IPS DF 19.7 (cell line): ENCODE data around the gene PAQR8.

Experiments used
- DNase-seq: peaks from one replicate; pipeline ENCODE4 v3.0.0-alpha.2; 2013; ENCODE audit warnings: low read depth, low spot score

The PAQR8 gene, protein sequence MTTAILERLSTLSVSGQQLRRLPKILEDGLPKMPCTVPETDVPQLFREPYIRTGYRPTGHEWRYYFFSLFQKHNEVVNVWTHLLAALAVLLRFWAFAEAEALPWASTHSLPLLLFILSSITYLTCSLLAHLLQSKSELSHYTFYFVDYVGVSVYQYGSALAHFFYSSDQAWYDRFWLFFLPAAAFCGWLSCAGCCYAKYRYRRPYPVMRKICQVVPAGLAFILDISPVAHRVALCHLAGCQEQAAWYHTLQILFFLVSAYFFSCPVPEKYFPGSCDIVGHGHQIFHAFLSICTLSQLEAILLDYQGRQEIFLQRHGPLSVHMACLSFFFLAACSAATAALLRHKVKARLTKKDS

DNA sequence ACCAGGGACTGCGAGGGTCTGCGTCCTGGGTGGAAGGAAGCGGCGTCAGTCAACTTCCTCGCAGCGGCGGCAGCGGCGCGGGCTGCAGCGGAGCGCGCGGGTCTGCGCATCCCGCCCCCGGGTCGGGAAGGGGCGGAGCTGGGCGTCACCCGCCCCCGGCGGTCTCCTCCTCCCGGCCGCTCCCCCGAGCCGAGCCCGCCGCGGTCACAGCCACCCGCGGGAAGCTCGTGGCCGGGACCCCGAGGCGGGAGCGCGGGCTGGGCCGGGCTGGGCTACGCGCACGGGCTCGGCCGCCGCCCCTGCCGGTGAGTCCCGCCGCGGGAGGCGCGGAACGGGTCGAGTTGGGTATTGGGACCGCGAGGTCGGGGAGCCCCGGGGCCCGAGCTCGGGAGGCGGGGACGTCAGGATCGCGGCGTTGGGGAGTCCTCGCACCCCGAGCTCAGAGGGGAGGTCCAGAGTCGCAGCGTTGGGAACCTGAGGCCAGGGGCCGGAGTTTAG is at the start of gene PAQR8:
PAQR8 (plus strand) TSS at position 207 of the 498 bp plus-strand sequence. CDS start 41,063 bp downstream, outside the sequence.
- no peak for DNase-seq

DNA sequence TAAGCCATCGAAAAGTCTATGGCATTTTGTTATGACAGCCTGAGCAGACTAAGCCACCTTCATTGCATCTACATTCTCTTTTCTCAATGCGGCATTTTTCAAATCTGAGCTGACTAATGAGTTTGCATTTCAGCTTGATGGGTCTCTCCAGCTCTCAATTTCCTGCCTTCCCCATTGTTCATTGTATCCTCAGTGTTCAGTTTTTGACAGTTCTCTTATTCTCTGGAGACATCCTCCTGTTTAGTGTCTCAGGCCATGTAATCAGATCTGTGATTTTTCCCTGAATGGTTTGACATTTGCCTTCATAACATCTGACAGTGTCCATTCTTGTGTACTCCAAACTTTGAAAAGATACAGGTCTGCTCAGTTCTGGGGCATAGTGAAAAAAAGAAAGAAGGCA is 49.5 kb upstream of the PAQR8 start:
- no peak for DNase-seq

DNA sequence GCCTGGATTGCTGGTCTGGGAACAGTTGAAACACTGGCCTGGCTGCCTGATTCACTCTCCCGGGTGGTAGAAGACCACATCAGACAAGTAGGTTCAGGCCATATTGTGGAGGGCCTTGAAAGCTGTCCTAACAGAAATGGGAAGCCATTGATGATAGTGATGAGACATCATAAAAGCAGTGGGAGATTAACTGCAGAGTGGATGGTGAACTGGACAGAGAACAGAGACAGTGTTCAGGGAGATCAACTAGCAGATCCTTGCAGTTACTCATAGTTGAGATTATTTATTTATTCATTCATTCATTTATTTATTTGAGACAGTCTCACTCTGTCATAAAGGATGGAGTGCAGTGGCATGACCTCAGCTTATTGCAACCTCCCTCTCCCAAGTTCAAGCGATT is 47.2 kb upstream of the PAQR8 start:
- DNase-seq: no peak

DNA sequence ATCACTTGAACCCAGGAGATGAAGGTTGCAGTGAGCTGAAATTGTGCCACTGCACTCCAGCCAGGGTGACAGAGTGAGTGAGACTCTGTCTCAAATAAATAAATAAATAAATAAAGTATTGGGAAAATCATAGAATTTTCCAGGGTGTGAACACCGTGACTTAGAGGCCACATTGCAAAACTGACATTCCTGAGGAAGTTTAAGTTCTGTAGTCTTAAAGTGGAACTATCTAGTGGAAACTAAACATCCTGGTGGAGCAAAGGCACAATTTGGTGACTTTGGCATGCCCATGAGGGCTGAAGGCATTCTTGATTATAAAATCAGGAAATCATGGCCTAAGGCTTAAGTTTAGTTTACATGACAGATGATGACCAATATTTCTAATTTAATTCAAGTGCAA is 44.7 kb upstream of the PAQR8 start:
- no peak for DNase-seq

DNA sequence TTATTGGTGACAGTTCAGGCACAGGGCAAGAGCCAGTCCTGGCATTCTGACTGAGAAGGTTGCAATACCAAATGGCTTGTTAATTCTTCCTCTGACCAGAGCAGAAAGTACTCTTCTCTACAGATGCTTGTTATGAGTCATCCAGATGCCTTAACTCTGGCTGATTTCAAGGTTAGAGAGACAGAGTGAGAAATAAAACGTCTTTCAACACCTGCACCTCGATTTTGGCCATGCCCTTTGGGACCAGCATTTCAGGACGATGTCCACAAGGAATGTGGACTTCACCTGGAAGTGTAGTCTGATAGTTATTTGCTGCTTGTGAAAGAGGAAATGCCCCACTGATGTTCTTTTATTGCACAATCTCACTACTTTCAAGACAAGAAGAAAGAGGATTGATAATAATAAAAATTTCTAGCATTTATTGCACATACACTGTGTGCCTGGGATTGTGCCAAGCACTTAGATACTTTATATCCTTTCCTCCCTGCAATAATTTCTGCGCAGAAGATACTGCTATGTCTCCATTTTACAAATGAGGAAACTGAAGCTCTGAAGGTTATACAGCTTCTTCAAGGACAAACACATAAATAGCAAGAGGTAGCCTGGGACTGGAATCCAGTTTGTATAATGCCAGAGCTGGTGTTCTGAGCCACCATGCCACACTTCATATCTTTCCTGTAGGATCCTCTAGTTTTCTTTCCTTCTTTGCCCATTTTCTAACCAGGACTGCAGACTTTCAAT is 43.9 kb upstream of the PAQR8 start:
- no peak for DNase-seq

DNA sequence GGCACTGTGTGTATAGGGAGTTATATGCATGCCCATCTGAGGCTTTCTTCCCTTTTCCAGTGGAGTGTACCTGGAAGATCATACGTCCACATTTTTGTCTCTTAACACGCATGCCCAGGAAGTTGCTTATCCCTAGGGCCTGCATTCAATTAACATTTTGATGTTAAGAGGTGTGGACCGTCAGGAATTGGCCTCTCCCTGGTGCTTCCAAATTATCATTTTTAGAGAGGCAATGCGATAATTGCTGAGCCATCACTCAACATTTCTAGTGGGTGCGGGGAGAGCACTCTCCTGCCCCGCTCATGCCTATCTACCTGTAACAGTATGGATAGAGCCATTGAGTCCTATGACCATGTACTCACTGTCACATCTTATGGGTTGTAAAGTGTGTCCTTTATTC is 37.8 kb upstream of the PAQR8 start:
- DNase-seq: no peak

DNA sequence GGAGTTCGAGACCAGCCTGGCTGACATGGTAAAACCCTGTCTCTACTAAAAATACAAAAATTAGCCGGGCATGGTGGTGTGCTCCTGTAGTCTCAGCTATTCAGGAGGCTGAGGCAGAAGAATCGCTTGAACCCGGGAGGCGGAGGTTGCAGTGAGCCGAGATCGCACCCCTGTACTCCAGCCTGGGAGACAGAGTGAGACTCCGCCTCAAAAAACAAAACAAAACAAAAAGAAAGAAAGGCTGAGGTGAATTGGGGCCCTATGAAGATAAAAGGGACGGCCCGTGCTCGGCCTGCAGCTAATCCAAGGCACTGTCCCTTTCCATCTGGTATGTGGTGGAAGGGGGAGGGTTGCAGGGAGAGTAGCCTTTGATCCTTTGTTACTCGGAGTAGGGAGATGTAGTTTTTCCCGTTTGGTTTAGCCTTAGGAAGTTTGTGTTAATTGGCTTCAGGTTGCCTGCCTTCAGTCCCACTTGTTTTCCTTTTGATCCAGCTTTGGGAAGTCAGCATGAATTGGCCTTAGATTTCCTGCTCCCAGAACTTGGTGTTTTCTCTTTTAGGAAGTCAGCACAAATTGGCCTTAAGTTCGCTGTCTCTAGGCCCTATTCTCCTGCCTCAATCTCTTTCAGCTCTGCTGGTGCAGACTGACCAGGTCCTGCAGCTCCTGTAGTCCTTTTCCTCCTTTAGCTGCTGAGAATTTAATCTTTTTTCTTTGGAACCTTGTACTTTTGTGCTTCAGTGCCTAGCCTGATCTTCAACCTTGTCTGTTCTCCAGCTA is 36.1 kb upstream of the PAQR8 start:
- DNase-seq: peak; percentile 90

DNA sequence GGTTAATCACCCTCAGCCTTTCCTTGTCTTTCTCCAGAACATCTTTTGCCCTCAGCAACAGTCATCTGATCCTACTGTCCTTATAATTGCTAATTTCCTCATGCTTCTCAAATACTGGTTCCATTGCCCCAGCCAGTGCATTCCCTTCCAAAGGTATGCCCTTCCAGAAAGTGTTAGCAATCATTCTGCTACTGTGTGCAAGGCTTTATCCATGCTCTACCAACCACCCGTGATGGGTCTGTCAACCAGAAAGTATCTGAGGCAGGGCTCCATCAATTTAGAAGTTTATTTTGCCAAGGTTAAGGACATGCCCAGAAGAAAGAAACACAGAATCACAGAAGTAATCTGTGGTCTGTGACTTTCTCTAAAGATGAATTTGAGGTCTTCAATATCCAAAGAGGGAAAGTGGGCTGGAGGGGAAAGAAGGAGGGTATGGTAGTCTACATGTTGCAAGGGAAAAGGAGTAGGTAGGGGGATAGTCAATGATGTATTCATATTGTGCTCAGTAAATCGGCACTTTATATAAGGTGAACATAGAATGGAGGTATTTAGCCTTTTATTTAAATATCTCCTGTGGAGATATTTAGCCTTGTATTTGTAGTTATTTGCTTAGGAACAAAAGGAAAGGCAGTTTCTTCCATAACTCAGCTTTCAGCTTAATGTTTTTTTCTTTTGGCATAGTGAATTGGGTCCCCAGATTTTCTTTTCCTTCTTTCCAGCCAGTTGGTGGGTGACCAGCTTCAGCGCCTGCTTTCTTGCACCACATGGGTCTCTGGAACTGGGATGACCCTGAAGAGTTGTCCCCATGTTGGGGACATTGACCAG is 35.2 kb upstream of the PAQR8 start:
- DNase-seq: no peak

DNA sequence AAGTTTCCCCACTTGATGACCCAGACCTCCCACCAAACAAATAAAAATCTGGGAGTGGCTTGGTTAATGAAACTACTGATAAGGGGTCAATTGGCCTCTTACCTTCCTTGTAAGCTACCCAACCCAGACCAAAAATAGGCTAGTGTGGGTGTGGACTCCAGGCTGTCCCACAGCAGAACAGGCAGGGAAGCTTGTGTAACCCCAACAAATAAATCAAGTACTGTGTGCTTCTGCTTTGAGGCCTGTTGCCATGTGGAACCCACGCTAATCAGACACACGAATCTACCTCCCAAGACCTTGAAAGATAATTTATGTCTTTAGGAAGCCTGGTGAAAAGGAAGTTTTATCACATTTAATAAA is 33.7 kb upstream of the PAQR8 start:
- DNase-seq: no peak

DNA sequence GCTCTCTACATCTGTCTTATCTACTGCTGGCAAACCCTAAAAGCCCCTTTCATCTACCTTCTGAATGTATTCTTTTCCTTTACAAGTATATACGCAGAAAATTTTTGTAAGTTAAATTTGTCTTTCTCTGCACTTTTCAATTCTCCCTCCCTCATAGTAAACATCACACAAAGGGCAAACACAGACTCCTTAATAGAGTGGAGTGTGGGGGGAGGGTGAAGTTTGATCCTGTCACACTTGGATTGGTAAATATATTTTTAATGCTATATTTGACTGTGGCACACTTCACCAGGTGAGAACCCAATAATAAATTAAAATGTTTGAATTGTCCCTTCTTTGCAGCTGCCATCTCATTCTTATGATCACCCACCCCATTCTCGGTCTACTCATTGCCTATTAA is 33.2 kb upstream of the PAQR8 start:
- no peak for DNase-seq

DNA sequence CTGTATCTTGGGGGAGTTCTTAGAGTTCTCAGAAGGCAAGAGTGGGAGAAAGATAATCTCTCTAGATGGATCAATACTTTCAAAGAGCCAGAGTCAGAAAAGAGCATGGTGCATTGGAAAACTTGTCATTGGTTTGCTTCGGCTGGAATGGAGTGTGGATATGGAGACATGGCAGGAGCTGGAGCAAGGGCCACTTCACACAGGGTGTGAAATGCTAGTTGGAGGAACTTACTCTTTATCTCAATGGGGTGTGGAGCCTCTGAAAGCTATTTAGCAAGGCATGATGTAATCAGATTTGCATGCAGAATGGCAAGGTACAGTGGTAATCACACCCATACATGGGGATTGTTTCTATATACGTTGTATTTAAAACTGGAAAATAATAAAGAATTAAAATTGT is 31.5 kb upstream of the PAQR8 start:
- no peak for DNase-seq

DNA sequence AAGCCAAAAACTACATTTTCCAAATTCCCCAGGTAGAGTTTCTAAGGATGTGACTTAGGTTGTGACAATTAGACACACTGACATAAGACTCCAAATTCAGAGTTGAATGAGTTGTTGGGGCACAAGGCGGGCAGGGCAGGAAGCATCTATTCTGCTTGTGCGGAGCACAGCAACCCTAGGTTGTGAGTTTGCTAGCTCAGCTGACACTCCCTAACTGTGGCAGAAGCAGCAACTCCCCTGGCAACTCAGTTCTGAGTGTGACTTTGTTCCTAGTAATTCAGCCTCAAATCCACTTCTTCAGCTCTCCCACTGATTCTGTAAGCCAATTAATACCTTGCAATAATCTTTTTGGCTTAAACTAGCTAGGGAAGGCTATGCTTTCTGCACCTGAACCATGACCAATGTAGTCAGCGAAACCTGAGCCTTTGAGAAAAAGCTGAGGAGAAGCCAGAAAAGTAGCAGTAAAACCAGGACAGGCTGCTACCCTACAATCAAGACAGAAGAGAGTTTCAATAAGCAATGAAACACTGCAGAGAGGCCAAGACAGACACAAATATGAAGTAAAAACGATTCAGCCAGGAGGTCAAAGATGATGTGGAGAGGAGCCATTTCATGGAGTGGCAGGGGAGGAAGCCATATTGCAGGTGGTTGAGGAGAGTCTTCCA is 30.0 kb upstream of the PAQR8 start:
- no peak for DNase-seq

DNA sequence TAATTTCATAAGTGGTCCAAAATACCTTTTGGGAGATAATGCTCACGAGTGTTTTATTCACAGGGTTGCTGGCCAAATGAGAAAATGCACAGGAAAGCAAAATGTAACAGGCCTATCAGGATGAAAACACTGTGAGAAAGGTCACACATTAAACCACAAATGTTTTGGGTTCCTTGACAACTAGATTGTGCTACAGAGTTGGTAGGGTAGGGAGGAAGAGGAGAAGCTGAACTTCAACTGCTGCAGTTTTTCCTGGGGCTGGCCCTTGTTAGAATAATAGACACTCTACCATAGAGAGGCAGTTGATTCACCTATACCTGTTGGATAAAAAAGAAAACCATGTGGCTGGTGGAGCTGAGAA is 28.1 kb upstream of the PAQR8 start:
- no peak for DNase-seq

DNA sequence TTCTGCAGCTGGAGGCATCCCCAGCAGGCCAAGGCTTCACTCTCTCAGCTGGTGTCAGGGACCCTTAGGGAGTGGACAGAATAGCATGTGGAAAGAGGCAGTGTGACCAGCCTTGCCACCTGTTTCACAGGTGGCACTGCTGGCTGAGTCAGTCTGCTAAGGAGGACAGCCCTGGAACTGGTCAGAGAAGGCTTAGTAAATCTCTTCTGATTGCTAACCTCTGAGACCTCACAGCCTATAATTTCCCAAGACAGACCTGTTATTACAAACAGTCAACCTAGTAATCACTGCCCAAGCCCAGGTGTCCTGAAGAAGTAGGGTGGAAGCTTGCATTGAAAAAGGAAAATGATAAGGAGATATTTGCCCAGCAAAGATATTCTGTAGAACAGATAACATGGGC is 26.4 kb upstream of the PAQR8 start:
- no peak for DNase-seq

DNA sequence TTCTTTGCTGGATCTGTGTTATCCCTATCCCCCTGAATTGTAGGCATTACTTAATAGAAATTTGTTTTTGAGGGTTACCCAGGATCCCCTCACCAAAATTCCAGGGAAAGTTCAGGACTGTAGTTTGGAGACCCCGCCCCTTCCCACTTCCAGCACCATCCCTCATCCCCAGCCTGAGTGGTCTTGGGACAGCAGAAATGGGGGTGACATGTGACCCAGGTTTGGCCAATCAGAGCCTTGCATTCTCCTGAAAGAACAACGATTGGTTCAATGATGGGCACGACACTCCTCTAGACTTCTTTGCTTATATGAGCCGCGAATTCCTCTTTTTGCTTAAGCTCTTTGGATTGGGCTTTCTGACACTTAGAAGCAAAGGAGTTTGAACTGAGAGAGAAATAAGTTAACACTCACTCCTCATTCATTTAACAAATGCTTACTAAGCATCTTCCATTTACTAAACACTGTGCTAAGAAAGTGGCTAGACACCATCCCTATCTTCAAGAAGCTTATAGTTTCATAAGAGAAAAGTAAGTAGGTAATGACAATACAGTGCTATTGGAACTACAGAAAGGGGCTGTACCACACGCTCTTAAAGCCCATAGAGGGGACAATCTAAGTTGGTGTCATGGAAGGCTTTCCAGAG is 24.9 kb upstream of the PAQR8 start:
- DNase-seq: no peak

DNA sequence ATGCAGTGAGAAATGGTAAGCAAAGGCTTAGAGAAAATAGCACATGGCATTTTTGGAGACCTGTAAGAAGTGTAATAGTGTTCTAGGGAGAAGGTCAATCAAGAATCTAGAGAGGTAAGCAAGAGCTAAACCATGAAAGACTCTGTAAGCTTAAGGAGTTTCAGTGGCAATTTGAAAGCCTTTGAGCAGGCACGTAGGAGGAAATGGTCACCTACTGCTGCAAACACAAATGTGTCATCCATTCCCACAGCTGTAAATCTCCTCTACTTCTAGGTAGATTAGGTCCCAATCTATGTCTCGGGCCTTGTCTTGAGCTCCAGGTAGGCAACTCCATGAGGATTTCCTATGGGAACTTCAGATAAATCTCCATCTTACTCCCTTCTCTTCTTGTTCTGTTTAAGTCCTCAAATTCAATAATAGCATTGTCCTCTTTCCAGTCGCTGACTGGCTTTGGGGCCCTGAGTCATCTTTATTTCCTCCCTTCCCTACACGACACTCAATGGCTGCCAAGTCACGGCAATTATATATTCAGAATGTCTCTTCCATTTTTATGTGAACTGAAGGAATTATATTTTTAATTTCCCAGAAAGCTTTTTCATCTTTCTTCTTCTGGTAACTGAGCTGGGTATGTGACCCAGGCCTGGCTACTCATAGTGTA is 24.2 kb upstream of the PAQR8 start:
- DNase-seq: no peak

DNA sequence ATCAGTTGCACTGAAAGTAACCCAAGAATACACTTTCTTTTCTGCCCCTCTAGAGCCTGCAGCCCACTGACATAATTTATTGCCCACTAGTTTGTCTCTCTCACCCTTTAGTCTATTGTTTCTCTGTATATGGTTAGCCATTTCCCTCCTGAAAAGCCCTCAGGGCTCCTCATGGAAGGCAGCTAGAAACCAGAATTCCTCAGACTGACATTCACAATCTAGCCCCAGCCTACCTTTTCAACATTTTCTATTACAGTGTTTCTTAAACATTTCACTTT is 21.4 kb upstream of the PAQR8 start:
- no peak for DNase-seq

DNA sequence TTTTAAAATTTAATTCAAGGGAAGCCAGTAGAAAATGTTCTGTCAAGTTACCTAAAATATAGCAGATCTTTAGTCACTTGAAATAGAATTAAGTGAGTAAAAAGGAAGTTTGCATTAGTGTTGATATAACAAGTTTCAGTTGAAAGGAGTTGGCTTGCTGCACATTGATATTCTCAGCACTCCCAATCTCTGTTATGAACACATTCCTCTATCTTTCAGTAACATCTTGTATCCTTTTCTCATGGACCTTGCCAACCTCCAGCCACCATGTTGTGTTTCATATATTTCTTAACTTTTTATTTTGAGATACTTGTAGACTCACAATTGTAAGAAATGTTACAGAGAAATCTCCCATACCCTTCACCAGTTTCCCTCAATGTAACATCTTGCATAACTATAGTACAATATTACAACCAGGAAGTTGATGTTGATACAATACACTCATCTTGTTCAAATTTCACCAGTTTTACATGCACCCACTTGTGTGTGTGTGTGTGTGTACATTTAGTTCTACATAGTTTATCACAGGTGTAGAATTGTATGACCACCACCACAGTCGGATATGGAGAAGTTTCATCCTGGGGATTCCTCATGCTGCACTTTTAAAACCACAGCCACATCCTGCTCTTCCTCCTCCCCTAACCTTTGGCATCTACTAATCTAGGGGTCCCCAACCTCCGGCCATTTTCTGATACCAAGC is 20.2 kb upstream of the PAQR8 start:
- DNase-seq: no peak

DNA sequence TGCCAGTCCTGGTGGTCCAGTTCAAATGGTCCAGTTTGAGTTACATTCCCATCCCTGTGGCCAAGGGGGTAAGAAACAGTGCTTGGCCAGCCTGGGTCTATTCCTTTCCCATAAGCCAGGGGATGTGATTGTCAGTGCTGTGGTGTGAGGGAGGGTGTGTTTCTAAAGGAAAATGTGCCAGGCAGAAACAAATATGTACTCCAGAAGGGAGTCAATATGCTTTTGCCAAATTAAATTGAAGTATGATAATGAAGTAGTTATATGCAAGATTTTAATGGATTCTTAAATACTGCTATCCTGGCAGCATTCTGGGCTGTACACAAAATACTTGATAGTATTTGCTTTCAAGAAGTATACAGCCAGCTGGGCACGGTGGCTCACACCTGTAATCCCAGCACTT is 16.6 kb upstream of the PAQR8 start:
- no peak for DNase-seq

DNA sequence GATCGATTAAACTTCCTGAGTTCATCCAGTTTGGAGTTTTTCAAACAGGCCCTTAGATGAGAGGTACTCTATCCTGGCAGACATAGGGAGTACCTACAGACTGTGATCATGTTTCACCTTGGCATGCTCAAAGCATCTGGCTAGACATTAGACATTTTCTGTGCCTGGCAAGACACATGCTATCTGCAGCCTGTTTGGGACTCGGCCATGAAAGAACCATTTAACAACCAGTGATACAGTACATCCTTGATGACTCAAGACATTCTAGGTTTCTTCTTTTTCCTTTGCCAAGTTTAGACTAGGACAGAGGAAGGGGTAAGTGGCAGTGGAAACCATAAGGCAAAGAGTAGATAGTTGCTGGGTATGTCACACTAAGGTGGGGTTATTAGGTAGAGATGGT is 15.4 kb upstream of the PAQR8 start:
- no peak for DNase-seq
